MCF 10A (cell line): ENCODE results near the gene NDUFV3. TPM values are rescaled to one million over a fixed set of nuclear protein-coding genes. Genes with fewer than 3 reads are reported as not detected.
A peak's percentile ranks its signal among the peaks of the same experiment; 100 is the strongest.

ENCODE experiments used
- BruUV-seq: library from RNA; stranded (reverse); fragments of 400-500 nt; replicated peaks from 2 replicates; lab custom pipeline; 2021; lab: Mats Ljungman, UMichigan
- CTCF ChIA-PET: fragments of 300-600 bp; sonication (Branson Sonifier 250); formaldehyde crosslinking; extraction: SDS; loops from one replicate; lab custom pipeline; 2021; ENCODE audit warnings: antibody characterized with exemption, inconsistent platforms; lab: Yijun Ruan, JAX
- POLR2A ChIA-PET: fragments of 300-600, 350-650 bp; sonication (Branson Sonifier 250); formaldehyde crosslinking; extraction: SDS; loops from one replicate; lab custom pipeline; 2020; ENCODE audit warnings: antibody characterized with exemption, inconsistent platforms; lab: Yijun Ruan, JAX
- DNase-seq: peaks from one replicate; pipeline ENCODE4 v3.0.0-alpha.2; 2018; ENCODE audit not compliant: unreplicated experiment
- H3K27ac Mint-ChIP-seq: one replicate; pipeline ENCODE4 v1.8.0; 2022; ENCODE audit warnings: mild to moderate bottlenecking, low read depth, mixed read lengths; ENCODE audit not compliant: unreplicated experiment
- H3K27me3 Mint-ChIP-seq: one replicate; pipeline ENCODE4 v1.8.0; 2022; ENCODE audit warnings: mixed read lengths; ENCODE audit not compliant: insufficient read depth, unreplicated experiment
- H3K36me3 Mint-ChIP-seq: one replicate; pipeline ENCODE4 v1.8.0; 2022; ENCODE audit warnings: mild to moderate bottlenecking, moderate library complexity, mixed read lengths; ENCODE audit not compliant: insufficient read depth, unreplicated experiment
- H3K4me1 Mint-ChIP-seq: one replicate; pipeline ENCODE4 v1.8.0; 2022; ENCODE audit warnings: mixed read lengths; ENCODE audit not compliant: insufficient read depth, unreplicated experiment
- H3K4me3 Mint-ChIP-seq: one replicate; pipeline ENCODE4 v1.8.0; 2022; ENCODE audit warnings: mild to moderate bottlenecking, moderate library complexity, mixed read lengths; ENCODE audit not compliant: unreplicated experiment
- H3K9me3 Mint-ChIP-seq: one replicate; pipeline ENCODE4 v1.8.0; 2022; ENCODE audit warnings: mixed read lengths; ENCODE audit not compliant: unreplicated experiment
- intact Hi-C: fragments of 100-400 bp; cut with micrococcal nuclease; formaldehyde crosslinking; loops from 2 replicates; pipeline ENCODE4 v1.14.1; 2022
- total RNA-seq: library from RNA; stranded (reverse); gene quantifications from 2 replicates; pipeline ENCODE4 v1.2.3, GENCODE V29; 2022
- TF ChIP-seq, protein P1 (sequence below): fragments of 200-600 bp; IDR thresholded peaks from one replicate; pipeline ENCODE4 v1.8.0; 2022; ENCODE audit warnings: antibody characterized with exemption, mild to moderate bottlenecking; ENCODE audit not compliant: unreplicated experiment

The NDUFV3 gene
- total RNA-seq, 1 experiment from 2014 or later = 70.0 TPM

- H3K9me3 Mint-ChIP-seq = no peaks in the 10 kb centered on the region
- BruUV-seq = TSS peak; percentile 17
Measured at GRCh38 chr21:42858185-42858847, 34.8 kb upstream of the NDUFV3 start.

DNA sequence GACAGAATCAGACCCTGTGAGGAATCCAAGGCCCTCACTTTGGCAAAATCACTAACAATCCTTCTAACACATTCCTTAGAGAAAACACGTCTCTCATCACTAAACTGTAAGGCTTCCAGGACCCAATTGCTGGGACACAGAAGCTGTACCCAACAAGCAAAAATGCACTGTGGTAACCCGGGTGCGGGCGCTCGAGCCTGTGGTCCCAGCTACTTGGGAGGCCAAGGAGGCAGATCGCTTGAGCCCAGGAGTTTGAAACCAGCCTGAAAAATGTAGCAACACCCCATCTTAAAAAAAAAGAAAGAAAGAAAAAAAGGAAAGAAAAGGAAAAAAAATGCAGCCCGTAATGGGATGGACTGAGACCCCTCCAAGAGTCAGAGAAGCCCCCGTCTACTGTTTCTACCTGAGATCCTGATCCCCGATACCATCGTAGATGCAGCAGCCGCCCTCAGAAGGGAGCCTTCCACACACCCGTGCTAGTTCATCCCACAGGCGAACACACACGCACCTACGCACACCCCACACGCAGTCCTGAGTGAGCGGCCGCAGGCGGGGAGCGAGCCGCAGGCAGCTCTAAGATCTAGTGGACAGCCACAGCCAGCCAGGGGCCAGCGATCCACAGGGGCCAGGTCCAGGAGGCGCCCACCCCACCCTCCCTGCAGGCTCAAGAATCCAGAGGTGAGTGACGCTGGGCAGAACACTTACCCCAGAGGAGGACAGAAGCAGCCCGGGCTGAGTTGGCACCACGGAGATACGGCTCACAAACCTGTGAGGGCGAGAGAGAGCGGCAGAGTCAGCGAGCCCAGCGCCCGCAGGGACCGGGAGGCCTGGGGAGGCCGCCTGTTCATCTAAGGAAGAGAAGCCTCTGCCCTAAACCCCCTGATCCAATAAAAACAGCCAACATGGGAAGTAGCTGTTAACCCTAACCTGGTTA lies 33.9 kb upstream of the NDUFV3 start:
- ChIA-PET POLR2A (no interaction called here), CTCF (no interaction called here)
- peaks cover 8% of the 10 kb centered on the region for H3K4me1 Mint-ChIP-seq

More at GRCh38 chr21:42858185-42858847, 34.8 kb upstream of the NDUFV3 start:
- intact Hi-C loops = no loop called here
- no peak for DNase-seq
- Mint-ChIP-seq H3K27ac (peak overlapping the region; percentile 59), H3K4me1 (peaks cover 8% of the 10 kb centered on the region), H3K27me3 (no peaks in the 10 kb centered on the region), H3K36me3 (peaks cover 83% of the 10 kb centered on the region), H3K4me3 (no peak overlapping the region)
- CTCF ChIA-PET = no interaction called here
- TF ChIP-seq, protein P1, sequence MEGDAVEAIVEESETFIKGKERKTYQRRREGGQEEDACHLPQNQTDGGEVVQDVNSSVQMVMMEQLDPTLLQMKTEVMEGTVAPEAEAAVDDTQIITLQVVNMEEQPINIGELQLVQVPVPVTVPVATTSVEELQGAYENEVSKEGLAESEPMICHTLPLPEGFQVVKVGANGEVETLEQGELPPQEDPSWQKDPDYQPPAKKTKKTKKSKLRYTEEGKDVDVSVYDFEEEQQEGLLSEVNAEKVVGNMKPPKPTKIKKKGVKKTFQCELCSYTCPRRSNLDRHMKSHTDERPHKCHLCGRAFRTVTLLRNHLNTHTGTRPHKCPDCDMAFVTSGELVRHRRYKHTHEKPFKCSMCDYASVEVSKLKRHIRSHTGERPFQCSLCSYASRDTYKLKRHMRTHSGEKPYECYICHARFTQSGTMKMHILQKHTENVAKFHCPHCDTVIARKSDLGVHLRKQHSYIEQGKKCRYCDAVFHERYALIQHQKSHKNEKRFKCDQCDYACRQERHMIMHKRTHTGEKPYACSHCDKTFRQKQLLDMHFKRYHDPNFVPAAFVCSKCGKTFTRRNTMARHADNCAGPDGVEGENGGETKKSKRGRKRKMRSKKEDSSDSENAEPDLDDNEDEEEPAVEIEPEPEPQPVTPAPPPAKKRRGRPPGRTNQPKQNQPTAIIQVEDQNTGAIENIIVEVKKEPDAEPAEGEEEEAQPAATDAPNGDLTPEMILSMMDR = no peak
- POLR2A ChIA-PET = no interaction called here

DNA sequence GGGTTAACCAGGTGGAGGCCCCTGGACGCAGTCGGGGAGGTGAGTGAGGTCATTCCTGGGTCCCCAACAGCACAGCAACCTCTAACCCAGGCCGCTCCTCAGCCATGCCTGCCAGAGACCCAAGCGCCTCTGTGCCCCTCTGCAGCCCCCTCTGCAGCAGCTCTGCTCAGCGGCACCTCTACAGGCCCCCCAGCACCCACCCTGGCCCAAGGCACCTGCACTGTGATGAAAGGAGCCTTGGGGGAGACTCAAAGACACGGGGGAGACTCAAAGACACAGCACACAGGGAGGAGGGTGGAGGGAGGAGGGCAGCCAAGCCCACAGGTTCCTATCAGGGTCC lies 33.2 kb upstream of the NDUFV3 start:
- CTCF ChIA-PET = no interaction called here
- no peak for DNase-seq
- Mint-ChIP-seq H3K4me3 (no peak overlapping the region), H3K27me3 (no peaks in the 10 kb centered on the region), H3K4me1 (peaks cover 8% of the 10 kb centered on the region), H3K36me3 (peaks cover 84% of the 10 kb centered on the region), H3K27ac (no peak overlapping the region), H3K9me3 (no peaks in the 10 kb centered on the region)
- no TSS peak for BruUV-seq
- TF ChIP-seq, protein P1 = no peak
- POLR2A ChIA-PET = no interaction called here
- intact Hi-C loops = no loop called here

More for the DNA sequence above, 33.9 kb upstream of the NDUFV3 start:
- BruUV-seq = no TSS peak
- Mint-ChIP-seq H3K9me3 (no peaks in the 10 kb centered on the region), H3K4me3 (no peak overlapping the region), H3K36me3 (peaks cover 83% of the 10 kb centered on the region), H3K27me3 (no peaks in the 10 kb centered on the region), H3K27ac (no peak overlapping the region)
- TF ChIP-seq, protein P1 = no peak
- no peak for DNase-seq
- intact Hi-C loops = no loop called here

DNA sequence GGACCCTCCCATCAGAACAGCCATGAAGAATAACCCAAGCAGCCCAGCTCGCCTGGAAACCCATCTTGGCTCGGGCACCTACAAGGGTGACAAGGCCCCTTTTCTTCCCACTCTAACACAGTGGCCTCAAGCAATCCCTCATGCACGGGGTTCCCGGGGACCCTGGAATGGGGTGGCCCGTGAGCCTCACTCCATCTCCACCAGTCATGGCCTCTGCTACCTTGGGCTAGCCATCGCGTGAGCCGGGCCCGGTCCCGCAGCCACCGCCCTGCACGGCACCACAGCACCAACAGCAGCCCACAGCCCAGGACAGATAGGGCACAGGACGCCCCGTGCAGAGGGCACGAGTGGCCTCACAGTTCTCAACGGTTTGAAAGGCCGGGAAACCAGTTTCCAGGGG lies 32.8 kb upstream of the NDUFV3 start:
- CTCF ChIA-PET = no interaction called here
- Mint-ChIP-seq H3K4me3 (no peak overlapping the region), H3K36me3 (peaks cover 82% of the 10 kb centered on the region)

More for the DNA sequence above, 32.8 kb upstream of the NDUFV3 start:
- intact Hi-C loops = no loop called here
- TF ChIP-seq, protein P1 = no peak
- BruUV-seq = no TSS peak
- POLR2A ChIA-PET = no interaction called here
- Mint-ChIP-seq H3K4me1 (peaks cover 8% of the 10 kb centered on the region), H3K9me3 (no peaks in the 10 kb centered on the region), H3K27ac (no peak overlapping the region), H3K27me3 (no peaks in the 10 kb centered on the region)
- no peak for DNase-seq
